GM06990 (cell line): ENCODE measurements around the gene GJB1.
"Not testable (repeated sequence)": the region's sequence is repeated elsewhere in the genome, so short reads cannot be mapped to it uniquely, and the experiment has no call there.

Source experiments
- DNase-seq: peaks from one replicate; pipeline ENCODE4 v3.0.0-alpha.2; 2011; ENCODE audit not compliant: insufficient read length; ENCODE audit errors: extremely low read depth
- H3K27me3 ChIP-seq: replicated peaks from 2 replicates; pipeline ENCODE4 v1.6.0; 2011; ENCODE audit warnings: low read length; ENCODE audit not compliant: control insufficient read depth, insufficient read depth
- H3K36me3 ChIP-seq: 2 replicates; pipeline ENCODE4 v1.5.1; 2011; ENCODE audit warnings: low read length; ENCODE audit not compliant: control insufficient read depth, insufficient read depth
- H3K4me3 ChIP-seq: replicated peaks from 2 replicates; pipeline ENCODE4 v1.5.1; 2011; ENCODE audit warnings: low read depth, mild to moderate bottlenecking, control low read depth, low read length
- TF ChIP-seq, protein P1 (sequence below): IDR thresholded peaks from 2 replicates; pipeline ENCODE4 v1.5.1; 2011; ENCODE audit warnings: low read length, control low read depth, mild to moderate bottlenecking, inconsistent platforms; ENCODE audit not compliant: insufficient read depth, poor library complexity, severe bottlenecking

The GJB1 gene

DNA sequence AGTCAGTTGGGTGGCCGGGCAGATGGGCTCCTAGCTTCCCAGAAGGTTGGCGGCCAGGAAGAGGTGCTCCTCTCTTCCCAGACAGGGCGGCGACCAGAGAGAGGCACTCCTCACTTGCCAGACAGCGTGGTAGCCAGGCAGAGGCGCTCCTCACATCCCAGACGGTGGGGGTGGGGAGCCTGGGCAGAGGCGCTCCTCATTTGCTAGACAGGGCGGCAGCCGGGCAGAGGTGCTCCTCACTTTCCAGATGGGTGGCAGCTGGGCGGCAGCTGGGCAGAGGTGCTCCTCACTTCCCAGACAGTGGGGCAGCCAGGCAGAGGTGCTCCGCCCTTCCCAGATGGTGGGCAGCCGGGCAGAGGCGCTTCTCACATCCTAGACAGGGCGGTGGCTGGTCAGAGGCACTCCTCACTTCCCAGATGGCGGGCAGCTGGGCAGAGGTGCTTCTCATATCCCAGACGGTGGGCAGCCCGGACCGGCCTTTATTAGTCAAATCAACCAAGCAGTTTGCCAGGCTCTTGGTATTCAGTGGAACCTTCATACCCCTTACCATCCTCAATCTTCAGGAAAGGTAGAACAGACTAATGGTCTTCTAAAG is 46.9 kb downstream of the GJB1 start:
- H3K27me3 ChIP-seq = no peaks in the 10 kb centered on the region
- no peak overlapping the region for H3K4me3 ChIP-seq
- H3K36me3 ChIP-seq = no peaks in the 10 kb centered on the region
- no peak for DNase-seq
- TF ChIP-seq, protein P1, sequence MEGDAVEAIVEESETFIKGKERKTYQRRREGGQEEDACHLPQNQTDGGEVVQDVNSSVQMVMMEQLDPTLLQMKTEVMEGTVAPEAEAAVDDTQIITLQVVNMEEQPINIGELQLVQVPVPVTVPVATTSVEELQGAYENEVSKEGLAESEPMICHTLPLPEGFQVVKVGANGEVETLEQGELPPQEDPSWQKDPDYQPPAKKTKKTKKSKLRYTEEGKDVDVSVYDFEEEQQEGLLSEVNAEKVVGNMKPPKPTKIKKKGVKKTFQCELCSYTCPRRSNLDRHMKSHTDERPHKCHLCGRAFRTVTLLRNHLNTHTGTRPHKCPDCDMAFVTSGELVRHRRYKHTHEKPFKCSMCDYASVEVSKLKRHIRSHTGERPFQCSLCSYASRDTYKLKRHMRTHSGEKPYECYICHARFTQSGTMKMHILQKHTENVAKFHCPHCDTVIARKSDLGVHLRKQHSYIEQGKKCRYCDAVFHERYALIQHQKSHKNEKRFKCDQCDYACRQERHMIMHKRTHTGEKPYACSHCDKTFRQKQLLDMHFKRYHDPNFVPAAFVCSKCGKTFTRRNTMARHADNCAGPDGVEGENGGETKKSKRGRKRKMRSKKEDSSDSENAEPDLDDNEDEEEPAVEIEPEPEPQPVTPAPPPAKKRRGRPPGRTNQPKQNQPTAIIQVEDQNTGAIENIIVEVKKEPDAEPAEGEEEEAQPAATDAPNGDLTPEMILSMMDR = no peak

DNA sequence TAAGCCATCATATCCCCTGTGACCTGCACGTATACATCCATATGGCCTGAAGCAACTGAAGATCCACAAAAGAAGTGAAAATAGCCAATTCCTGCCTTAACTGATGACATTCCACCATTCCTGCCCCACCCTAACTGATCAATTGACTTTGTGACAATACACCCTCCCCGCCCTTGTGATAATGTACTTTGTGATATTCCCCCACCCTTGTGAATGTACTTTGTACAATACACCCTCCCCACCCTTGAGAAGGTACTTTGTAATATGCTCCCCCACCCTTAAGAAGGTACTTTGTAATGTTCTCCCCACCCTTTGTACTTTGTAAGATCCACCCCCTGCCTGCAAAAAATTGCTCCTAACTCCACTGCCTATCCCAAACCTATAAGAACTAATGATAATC is 49.3 kb downstream of the GJB1 start:
- not testable (repeated sequence) for H3K4me3 ChIP-seq, H3K36me3 ChIP-seq, H3K27me3 ChIP-seq, DNase-seq
